ENCODE data around the gene PIK3R2. TPM values are rescaled to one million over a fixed set of nuclear protein-coding genes. Genes with fewer than 3 reads are reported as not detected.

The PIK3R2 gene
- polyA plus RNA-seq, 1 donor from 2014 or later = 14.8 TPM

GRCh38 chr19:18168673-18169381 lies 15.9 kb downstream of the PIK3R2 start:
- Histone ChIP-seq H3K27me3 (ENCODE audit: insufficient read depth, low read depth, low read length) (peaks cover 6% of the 10 kb centered on the region), H3K4me2 (ENCODE audit: low read length) (no peak overlapping the region), H3K9me2 (ENCODE audit: insufficient read depth, low read length) (no peaks in the 10 kb centered on the region), H2AFZ (ENCODE audit: low read depth, low read length) (no peak overlapping the region), H3K79me2 (replicated peaks; ENCODE audit: insufficient read depth, low read length) (no peaks in the 10 kb centered on the region), H3K9me3 (ENCODE audit: low read length) (no peaks in the 10 kb centered on the region), H3K36me3 (ENCODE audit: insufficient read depth, low read length) (no peaks in the 10 kb centered on the region), H3K9ac (ENCODE audit: low read length) (no peak overlapping the region), H3K27ac (ENCODE audit: low read length) (no peak overlapping the region), H3K4me3 (ENCODE audit: low read length) (no peak overlapping the region), H4K20me1 (ENCODE audit: insufficient read depth) (no peaks in the 10 kb centered on the region), H3F3A (ENCODE audit: insufficient read depth, low read length, poor library complexity, severe bottlenecking) (no peaks in the 10 kb centered on the region)
- TF ChIP-seq POLR2AphosphoS5 (IDR thresholded peaks at IDR 0.05) (no peak), SMC3 (conservative IDR thresholded peaks at IDR 0.05; ENCODE audit: poor library complexity) (no peak)

- H3F3A ChIP-seq (ENCODE audit: insufficient read depth, low read length, poor library complexity, severe bottlenecking) = no peaks in the 10 kb centered on the region
- no peaks in the 10 kb centered on the region for H4K20me1 ChIP-seq (ENCODE audit: insufficient read depth)
- H3K27ac ChIP-seq (ENCODE audit: low read length) = no peak overlapping the region
- no peak overlapping the region for H3K4me2 ChIP-seq (ENCODE audit: low read length)
- no peaks in the 10 kb centered on the region for H3K79me2 ChIP-seq (replicated peaks; ENCODE audit: insufficient read depth, low read length)
- H3K9ac ChIP-seq (ENCODE audit: low read length) = no peak overlapping the region
- peaks cover 24% of the 10 kb centered on the region for H3K27me3 ChIP-seq (ENCODE audit: insufficient read depth, low read depth, low read length)
- no peaks in the 10 kb centered on the region for H3K36me3 ChIP-seq (ENCODE audit: insufficient read depth, low read length)
- no peak overlapping the region for H3K4me3 ChIP-seq (ENCODE audit: low read length)
- no peak overlapping the region for H2AFZ ChIP-seq (ENCODE audit: low read depth, low read length)
- no peaks in the 10 kb centered on the region for H3K9me3 ChIP-seq (ENCODE audit: low read length)
- TF ChIP-seq REST (IDR thresholded peaks at IDR 0.05; ENCODE audit: borderline replicate concordance) (no peak), EZH2 (IDR thresholded peaks at IDR 0.05; ENCODE audit: borderline replicate concordance, insufficient read depth, low read length, poor library complexity, severe bottlenecking) (no peak), POLR2AphosphoS5 (IDR thresholded peaks at IDR 0.05) (no peak), TAF1 (IDR thresholded peaks at IDR 0.05; ENCODE audit: low read depth) (no peak), RAD21 (conservative IDR thresholded peaks at IDR 0.05) (no peak), MXI1 (conservative IDR thresholded peaks at IDR 0.05; ENCODE audit: poor library complexity, severe bottlenecking) (no peak), EP300 (conservative IDR thresholded peaks at IDR 0.05; ENCODE audit: poor library complexity, severe bottlenecking) (no peak)
- no peaks in the 10 kb centered on the region for H3K9me2 ChIP-seq (ENCODE audit: insufficient read depth, low read length)
These were observed 17.8 kb downstream of the PIK3R2 start for GRCh38 chr19:18170714-18171255.

GRCh38 chr19:18171605-18172327 lies 18.8 kb downstream of the PIK3R2 start:
- Histone ChIP-seq H4K20me1 (ENCODE audit: insufficient read depth) (no peaks in the 10 kb centered on the region), H3K9me2 (ENCODE audit: insufficient read depth, low read length) (no peaks in the 10 kb centered on the region), H3F3A (ENCODE audit: insufficient read depth, low read length, poor library complexity, severe bottlenecking) (no peaks in the 10 kb centered on the region), H3K27ac (ENCODE audit: low read length) (no peak overlapping the region), H3K9ac (ENCODE audit: low read length) (no peak overlapping the region), H2AFZ (ENCODE audit: low read depth, low read length) (no peak overlapping the region), H3K27me3 (ENCODE audit: insufficient read depth, low read depth, low read length) (peaks cover 24% of the 10 kb centered on the region), H3K79me2 (replicated peaks; ENCODE audit: insufficient read depth, low read length) (no peaks in the 10 kb centered on the region), H3K9me3 (ENCODE audit: low read length) (no peaks in the 10 kb centered on the region), H3K4me3 (ENCODE audit: low read length) (no peak overlapping the region), H3K4me2 (ENCODE audit: low read length) (no peak overlapping the region), H3K36me3 (ENCODE audit: insufficient read depth, low read length) (no peaks in the 10 kb centered on the region)
- no peak for TF ChIP-seq POLR2AphosphoS5 (IDR thresholded peaks at IDR 0.05)
- TF ChIP-seq TAF1 (IDR thresholded peaks at IDR 0.05; ENCODE audit: low read depth) = no peak
- TF ChIP-seq CTCF (IDR thresholded peaks at IDR 0.05; ENCODE audit: poor library complexity, severe bottlenecking) = no peak
- no peak for TF ChIP-seq MXI1 (conservative IDR thresholded peaks at IDR 0.05; ENCODE audit: poor library complexity, severe bottlenecking)
- TF ChIP-seq EP300 (conservative IDR thresholded peaks at IDR 0.05; ENCODE audit: poor library complexity, severe bottlenecking) = no peak
- no peak for TF ChIP-seq SMC3 (conservative IDR thresholded peaks at IDR 0.05; ENCODE audit: poor library complexity)
- no peak for TF ChIP-seq RAD21 (conservative IDR thresholded peaks at IDR 0.05)
- TF ChIP-seq REST (IDR thresholded peaks at IDR 0.05; ENCODE audit: borderline replicate concordance) = no peak
- no peak for TF ChIP-seq EZH2 (IDR thresholded peaks at IDR 0.05; ENCODE audit: borderline replicate concordance, insufficient read depth, low read length, poor library complexity, severe bottlenecking)

Data from neural cell (in vitro differentiated cells).